PC-9 (cell line): ENCODE measurements around the gene MT1F.

Source experiments
- CTCF ChIP-seq: fragments of 200-600 bp; sonication (generic); conservative IDR thresholded peaks from 2 replicates; pipeline ENCODE4 v1.6.1; 2017; ENCODE audit warnings: mixed run types, antibody characterized with exemption, mild to moderate bottlenecking, moderate library complexity
- EZH2 ChIP-seq: fragments of 200-600 bp; sonication (generic); IDR thresholded peaks from 2 replicates; pipeline ENCODE4 v1.8.0; 2017; ENCODE audit warnings: antibody characterized with exemption, low read depth

- TF ChIP-seq CTCF = no peak
- no peak for TF ChIP-seq EZH2
These were observed 39.8 kb downstream of the MT1F start for GRCh38 chr16:56697456-56698155.
